ENCODE measurements around the gene ARPC5.

ARPC5 gene

DNA sequence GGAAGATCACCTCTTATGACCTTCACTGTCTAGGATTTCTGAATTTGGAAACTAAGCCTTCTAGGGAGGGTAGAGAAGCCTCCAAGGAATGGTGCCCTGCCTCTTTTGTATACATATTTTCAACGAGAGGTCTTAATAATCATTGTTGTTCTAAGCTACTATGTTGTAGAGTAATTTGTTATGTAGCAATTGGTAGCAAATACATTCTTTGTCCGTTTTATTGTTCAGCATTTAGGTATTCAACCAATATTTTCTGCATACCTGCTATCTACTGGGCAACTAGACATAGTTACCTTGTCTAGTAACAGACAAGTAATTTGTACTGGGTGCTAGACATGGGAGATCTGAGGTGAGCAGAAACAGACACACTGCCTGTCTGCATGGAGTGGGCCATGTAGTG is 24.6 kb downstream of the ARPC5 start:
- DNase-seq (ENCODE audit: low read depth): no peak

DNA sequence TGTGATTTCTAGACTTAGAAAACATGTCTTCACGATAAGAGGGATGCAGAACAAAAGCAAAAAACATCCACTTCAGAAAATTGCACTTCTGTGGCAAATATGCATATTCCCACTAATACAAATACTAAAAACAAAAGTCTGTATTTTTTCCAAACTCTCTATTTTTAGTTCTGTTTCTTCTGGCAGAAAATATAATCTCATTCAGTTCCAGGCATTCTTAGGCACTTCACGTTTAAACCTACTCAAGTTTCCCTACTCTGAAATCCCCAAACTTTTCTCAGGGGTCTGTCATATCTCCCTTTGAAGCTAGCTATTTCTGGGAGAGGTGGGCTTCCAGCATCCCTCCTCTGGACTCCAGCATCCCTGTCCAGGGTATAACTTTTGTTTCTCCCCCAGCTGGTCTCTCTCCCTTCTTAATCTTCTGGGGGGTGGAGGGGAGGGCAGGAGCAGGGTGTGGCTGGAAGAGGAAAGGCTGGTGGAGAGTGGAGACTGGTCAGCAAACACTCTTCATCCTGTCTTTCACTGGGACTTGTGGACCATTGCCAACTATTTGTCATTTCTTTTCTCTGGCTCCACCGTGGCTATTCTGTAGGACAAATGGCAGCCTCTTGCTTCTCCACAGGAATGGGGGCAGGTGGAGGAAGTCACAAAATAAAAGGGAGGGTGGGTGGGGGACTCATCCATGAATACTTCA is 25.7 kb downstream of the ARPC5 start:
- no peak for DNase-seq (ENCODE audit: low read depth)

DNA sequence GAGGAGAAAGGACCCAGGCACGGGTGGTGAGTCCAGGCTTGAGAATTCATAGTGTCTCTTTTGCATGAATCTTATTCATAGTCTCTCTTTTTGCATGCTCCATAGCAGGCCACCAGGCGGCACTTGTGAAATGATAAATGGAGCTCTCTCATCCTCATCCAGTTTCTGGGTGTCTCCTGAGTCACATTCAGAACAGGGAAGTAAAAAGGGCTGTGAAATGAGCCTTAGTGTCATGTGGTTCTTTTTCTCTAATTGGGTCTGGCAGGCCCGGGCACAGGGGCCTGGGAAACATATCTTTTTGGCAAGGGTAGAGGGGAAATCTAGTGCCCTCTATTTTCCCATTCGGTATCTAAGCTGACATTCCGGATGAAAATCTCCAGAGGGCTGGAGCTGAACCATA is 26.3 kb downstream of the ARPC5 start:
- DNase-seq (ENCODE audit: low read depth): no peak

DNA sequence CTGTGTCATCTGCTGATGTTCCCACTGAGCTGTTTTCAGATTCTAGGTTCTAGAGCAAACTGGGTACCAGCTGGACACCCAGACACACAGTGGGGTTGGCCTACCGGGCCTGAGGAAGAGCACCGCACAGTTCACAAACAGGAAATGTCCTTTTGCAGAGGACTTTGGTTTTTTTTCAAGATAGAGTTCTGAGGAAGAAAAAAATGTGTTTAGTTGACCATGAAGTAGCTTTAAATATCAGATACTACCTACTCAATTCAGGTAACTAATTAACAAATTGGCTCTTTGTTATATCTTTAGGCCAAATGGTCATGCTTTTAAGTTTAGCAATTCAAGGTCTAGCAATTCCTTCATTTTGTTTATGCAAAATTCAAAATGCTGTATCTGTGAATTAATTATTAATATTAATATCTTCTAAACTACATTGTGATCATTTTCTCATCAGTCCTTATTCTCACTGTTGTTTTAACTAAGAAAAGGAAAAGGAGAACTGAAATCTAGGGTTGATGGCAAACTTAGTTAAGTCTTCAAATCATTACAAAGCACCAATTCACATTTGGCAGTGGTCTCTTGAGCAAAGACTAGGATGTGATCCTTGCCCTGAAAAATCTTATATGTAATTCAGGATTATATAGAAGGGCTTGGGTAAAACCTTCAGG is 28.1 kb downstream of the ARPC5 start:
- no peak for DNase-seq (ENCODE audit: low read depth)

DNA sequence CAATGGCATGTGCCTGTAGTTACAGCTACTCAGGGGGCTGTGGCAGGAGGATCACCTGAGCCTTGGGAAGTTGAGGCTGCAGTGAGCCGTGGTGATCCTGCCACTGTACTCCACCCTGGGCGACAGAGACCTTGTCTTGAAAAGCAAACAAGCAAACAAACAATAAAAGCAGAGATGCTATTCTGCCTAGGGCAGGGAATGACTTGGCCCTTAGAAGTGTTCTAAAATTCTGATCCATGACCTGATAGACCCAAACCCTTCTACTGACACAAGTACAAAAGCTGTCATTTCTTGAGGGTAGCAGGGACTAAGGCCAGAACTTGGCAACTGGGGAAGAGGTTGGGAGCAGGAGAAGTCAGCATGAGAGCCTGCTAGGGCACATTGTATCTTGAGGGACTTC is 29.7 kb downstream of the ARPC5 start:
- no peak for DNase-seq (ENCODE audit: low read depth)

DNA sequence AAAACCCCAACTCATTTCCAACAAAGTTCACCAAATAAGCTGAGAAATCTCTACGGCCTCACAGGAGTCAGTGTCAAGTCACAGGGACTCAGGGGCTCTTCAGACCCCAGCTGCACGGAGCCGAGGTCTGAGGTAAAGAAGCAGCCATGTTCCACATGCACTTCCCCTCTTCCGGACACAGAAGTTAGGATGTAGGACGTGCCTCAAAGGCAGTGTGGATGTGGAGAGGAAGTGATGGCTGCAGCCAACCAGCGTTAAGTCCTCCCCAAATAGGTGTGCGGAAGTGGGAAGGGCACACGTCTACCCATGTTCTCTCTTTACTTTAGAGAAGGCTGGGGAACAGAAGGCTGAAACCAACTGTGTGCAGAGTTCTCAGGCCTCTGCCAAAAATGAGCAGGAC is 30.8 kb downstream of the ARPC5 start:
- no peak for DNase-seq (ENCODE audit: low read depth)

DNA sequence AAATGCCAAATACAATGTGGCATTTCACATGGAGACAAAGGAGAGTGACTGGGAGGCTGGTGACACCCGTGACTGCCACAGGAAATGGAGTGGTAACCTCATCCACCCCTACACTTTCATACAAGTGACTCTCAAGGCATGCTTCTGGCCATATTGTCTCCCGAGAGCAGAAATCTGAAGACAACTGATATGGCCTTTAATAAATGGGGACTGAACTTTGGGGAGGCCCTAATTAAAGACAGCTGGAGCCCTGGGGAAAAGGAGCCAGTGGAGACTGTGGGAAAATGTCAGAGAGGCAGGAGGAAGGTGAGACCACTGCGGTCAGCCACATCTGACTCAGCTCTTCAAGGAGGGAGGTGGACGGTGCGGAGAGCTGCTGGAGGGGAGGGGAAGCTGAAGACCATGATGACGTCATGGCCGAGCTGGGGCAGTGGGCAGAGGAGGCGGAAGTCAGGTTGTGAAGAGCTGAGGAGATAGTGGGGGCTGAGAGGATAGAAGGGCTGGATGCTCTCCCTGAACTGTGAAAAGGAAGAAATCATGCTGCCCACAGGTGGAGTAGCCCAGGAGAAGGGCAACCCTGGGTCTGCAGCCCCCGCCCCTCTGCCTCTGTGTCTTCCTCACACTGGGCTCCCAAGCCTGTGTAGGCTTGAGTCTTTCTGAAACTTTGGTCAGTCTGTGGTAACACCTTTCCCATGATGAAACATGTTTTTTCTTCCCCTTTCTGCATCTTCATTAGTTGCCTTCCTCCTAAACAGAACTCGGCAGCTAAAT is 31.4 kb downstream of the ARPC5 start:
- DNase-seq (ENCODE audit: low read depth): no peak

DNA sequence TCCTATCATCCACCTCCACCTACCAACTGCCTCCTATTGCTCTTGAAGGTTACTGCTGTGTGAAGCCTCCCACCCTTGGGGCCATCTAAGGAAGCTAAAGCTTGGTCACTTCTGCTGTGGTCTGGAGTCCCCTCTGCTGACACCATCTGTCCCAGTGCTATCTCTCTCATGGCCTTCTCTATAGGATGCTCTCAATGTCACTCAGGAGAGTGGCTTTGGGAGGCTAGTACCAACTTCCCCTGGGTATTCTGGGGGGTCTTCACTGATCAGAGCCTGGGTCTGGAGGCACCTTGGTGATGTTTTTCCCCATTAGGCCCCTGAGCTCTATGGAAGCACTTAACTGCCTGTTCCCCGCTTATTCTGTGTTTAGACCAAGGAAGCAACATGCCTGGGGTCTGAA is 33.1 kb downstream of the ARPC5 start:
- DNase-seq (ENCODE audit: low read depth): no peak

DNA sequence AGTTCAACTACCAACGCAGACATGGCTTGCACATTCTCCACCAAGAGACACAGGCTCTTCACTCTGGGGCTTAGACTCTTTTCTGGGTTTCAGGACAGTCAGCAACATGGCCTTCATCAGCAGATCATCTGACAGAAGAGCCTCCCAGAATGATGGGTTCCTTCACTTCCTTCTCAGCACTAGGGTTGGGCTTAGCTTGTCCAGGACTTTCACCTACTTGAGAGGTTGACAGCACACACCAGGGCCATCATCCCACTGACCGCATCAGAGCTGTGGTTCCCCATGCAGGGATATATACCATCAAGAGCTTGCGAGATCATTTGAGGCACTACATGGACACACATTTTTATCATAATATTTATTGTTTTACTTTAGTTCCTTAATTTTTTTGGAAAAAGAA is 34.9 kb downstream of the ARPC5 start:
- no peak for DNase-seq (ENCODE audit: low read depth)

DNA sequence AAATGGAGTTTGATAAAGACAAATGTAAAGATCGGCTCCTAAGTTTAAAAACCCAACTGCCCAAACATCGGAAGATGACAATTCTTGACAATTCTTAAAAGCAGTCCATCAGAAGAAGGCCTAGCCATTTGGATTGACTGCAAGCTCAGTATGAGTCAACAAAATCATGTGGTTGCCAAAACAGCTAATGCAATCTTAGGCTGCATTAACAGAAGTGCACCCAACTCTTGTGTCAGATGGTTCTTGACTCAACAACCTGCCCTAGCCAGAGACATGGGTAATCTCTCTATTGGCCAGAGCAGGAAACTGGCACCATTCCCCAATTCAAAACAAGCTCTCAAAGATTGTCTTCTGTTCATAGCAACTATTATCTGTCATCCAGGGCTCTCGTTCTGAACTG is 35.4 kb downstream of the ARPC5 start:
- DNase-seq (ENCODE audit: low read depth): no peak

DNA sequence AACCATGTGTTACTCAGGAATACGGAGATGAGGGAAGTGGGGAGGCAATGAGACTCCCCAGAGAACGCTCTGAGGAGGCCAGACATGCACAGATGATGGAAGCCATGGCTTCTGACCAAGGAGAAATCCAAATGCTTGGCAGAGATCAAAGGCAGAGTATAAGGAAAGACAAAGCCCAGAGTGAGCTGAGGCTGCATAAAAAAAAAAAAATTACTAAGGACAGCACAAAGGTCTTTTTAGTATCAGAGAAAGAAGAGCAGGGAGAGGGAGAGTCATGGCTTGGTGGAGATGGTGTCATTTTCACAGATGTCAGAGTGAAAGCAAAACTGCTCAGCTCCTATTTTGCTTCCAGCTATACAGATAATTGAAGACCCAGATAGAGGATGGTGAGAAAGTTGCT is 37.2 kb downstream of the ARPC5 start:
- DNase-seq (ENCODE audit: low read depth): no peak

DNA sequence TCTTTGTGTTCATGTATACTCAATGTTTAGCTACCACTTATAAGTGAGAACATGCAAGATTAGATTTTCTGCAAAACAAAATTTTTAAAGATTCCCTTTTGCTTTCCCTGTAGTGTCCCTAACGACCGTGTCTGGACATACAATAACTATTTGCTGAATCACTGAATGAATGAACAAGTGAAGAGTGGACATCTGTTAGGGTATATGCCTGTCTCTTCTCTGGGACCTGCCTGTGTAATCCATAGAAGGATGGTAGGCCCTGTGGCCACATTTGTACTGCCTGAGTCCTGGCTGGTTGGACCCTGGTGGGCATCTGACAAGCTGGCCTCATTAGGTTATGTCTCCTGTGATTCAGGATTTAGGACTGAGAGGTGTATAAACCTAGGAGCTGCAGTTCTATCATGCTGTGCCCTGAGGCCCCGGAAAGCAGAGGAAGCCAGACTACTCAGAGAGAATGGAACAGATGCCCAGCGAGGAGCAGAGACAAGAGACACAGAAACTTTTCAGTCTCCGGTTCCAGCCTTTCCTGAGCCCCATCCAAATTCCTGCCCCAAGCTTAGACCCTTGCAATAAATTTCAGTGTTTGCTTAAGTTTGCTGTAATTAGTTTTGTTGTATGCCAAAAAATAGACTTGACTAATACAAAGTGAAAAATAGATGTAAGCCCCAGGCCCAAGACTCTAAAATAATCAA is 37.8 kb downstream of the ARPC5 start:
- no peak for DNase-seq (ENCODE audit: low read depth)

DNA sequence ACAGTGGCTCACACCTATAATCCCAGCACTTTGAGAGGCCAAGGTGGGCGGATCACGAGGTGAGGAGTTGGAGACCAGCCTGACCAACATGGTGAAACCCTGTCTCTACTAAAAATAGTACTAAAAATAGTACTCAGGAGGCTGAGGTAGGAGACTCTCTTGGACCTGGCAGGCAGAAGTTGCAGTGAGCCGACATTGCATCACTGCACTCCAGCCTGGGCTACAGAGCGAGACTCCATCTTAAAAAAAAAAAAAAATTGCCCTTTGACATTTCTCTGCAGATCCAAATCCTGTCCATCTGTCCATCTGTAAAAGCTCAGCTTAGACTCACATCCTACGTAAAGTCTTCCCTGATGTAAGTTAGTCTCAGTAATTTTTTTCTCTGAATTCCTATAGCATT is 39.1 kb downstream of the ARPC5 start:
- no peak for DNase-seq (ENCODE audit: low read depth)

DNA sequence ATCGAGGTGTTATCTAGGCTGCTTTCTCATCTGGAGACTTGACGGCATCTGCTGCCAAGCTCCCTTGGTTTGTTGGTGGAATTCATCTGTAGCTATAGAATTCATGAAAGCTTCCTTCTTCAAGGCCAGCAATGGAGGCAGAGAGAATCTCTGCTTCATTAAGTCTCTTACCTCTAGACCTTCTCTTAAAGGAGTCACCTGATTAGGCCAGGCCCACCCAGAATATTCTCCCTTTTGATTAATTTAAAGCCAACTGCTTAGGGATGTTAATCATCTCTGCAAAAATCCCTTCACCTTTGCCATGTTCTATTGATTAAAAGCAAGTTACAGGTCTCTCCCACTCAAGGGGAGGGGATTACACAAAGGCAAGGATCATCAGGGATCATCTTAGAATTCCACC is 40.0 kb downstream of the ARPC5 start:
- no peak for DNase-seq (ENCODE audit: low read depth)

DNA sequence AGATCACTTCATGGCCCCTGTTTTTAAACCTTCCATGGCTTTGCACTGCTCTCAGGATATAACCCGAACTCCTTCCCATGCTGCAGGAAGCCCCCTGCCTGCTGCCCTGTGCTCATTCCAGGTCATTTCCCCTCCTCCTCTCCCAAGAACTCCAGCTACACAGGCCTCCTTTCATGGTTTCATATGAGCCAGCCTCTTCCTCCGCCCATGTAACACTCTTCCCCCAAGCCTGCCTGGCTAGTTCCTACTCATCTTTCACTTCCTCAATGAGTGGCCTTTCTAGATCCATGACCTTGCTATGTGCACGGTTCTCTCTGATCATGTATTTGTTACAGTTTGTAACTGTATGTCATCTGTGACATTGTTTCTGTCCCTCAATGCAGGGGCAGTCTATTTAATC is 42.2 kb downstream of the ARPC5 start:
- no peak for DNase-seq (ENCODE audit: low read depth)

DNA sequence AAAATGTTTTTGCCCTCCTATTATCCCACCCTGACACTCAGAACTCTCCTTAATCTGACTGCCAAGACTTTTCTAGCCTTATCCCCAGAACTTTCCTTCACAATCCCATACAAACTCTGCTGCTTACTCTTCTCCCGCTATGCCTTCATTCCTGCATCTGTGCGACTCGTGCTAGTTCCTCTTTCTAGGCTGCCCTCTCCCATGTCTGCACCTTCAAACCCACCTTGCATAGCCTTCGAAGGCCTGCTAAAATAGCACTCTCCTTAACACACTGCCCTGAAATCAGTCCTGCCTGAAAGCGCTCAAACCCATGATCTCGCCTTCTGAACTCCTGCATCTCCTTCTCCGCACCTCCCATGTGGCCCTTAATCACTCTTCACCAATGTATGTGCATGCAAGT is 42.9 kb downstream of the ARPC5 start:
- DNase-seq (ENCODE audit: low read depth): no peak

DNA sequence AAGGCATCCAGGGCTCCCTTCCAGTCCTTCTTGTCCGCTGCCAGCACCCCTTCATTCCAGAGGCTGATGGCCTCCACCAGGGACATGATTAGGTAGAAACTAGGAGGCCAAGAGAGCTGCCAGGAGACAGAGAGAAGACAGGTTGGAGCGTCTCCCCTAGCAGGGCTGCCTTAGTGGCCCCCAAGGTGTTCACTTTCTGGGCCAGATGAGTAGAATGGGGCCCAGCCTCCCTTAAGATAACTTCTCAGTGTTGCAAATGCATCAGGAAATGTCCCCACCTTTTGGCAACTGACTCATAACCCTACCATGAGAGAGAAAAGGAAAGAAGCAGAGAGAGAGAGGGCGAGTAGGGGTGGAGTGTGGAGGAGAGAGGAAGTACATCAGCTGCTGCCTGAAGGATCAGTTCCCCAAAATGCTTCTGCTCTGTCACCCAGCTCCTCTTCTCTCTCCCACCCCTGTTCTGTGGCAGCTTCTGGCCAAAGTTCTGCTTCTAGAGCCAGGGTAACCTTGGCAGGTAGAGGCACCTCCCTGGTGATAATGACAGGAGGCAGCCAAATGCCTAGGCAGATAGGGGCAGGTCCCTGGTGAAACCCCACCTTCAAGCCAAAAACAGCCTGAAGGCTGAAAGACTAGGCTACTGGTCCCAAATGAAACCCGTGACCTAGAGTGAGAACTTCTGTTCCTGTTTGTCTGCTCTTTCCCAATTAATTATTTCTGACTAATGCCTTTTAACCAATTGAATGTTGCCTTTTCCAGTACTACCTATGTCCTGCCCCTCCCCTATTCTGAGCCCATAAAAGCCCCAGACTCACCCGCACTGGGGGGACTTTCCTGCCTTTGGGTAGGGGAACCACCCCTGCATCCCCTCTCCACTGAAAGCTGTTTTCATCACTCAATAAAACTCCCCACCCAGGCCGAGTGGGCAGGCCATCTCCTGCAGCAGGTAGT is 45.1 kb downstream of the ARPC5 start, which contains the start of gene NCF2:
Gene NCF2 (minus strand): TSS at position 216 of the 948 bp plus-strand sequence. CDS start 130 bp downstream, at position 86.
- DNase-seq (ENCODE audit: low read depth): no peak

DNA sequence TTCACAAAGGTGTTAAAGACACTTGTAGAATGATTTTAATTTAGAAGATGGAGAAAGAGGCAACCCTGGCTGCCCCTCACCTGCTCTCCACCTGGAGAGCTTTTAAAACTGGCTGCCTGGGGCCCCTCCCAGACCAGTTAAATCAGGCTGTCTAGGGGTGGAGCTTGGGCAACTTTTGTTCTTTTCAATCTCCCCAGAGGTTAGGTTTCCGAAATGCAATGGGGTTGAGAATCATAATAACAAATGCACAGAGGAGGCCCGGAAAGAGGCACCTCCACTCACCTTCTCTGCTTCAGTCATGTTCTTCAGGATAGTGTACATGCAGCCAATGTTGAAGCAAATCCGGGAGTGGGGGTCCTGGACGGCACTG is 45.7 kb downstream of the ARPC5 start:
- no peak for DNase-seq (ENCODE audit: low read depth)

DNA sequence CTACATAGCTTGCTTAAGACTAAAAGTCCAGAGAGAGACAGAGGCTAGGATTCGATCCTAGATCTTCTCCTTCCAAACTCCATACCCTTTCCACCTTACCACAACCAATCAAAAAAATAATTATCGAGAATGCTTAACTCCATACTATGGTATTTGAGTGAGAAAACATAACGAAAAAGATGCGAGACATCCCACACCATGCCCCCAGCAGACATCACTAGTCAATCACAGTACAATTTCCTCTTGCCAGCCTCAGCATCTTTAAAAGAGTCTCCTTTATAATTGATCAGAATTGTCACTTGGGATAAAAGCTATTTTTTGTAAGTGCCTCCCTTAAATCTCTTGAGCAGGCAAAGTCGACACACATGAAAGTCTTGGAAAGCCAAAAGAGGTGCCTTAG is 46.2 kb downstream of the ARPC5 start:
- no peak for DNase-seq (ENCODE audit: low read depth)

DNA sequence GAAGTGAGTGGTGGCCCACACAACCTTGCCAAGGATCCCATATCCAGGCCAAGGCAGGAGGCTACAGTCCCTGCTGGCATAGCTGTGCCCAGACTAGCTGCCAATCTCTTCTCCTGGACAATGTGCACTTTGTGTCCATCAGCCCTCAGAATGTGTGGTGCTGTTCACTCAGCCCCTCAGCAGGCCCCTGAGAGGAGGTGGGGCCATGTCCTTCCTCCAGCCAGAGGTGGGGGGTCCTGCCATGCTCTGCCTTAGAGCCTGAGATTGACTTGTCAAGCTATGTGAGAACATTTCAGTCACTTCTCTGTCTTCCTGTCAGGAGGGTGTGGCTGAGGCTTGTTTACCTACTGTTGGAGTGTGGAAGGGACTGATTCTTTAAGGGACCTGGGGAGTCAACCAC is 46.8 kb downstream of the ARPC5 start:
- DNase-seq (ENCODE audit: low read depth): no peak

DNA sequence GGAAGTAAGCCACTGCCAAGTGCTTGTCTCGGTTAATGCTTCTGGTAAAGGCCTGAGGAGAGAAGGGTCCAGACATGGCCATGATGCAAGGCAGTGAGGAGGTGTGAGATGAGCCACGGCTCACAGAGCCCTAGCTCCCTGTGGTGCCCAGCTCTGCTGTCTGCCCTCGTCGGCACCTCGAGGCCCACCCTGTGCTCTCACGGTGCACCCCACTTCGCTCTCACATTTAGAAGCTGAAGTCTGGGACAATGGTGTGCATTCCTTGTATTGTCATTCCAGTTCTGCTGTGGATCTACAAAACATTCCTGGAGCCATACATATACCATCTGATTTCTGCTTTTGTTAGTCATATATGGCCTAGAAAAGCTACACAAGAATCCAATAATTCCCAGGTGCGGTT is 48.7 kb downstream of the ARPC5 start:
- no peak for DNase-seq (ENCODE audit: low read depth)

DNA sequence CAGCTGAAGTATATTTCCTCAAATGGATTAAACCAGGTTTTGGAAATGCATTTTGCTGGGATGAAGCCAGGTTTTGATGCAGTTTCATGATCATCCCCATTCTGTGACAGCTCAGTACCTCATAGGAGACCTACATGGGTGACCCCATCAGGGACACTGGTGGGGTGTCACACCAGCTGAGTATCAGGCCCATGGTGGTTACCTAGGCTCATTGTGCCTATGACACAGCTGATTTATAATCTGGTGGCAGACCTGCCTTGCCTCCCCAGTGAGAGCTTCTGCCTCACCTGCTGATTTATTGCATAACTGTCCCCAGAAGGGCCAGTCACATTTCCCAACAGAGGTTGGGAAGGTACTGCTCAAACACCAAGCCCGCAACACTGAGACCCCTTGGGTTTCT is 49.1 kb downstream of the ARPC5 start:
- no peak for DNase-seq (ENCODE audit: low read depth)

Measured in stimulated activated CD8-positive, alpha-beta memory T cell treated with anti-CD3 and anti-CD28 coated beads, Interleukin-12 subunit alpha, Interleukin-12 subunit beta, amount 100 ng/mL, for 4 hours (primary cell).